SH-SY5Y (cell line): ENCODE data around the gene LRRC14B.

Source experiments
- GATA2 ChIP-seq: IDR thresholded peaks from 2 replicates; pipeline ENCODE4 v1.6.1; 2011; ENCODE audit warnings: mild to moderate bottlenecking, low read depth, low read length
- GATA3 ChIP-seq: IDR thresholded peaks from 2 replicates; pipeline ENCODE4 v1.6.1; 2011; ENCODE audit warnings: low read depth, mild to moderate bottlenecking, low read length, moderate library complexity

- TF ChIP-seq GATA2 (no peak), GATA3 (no peak)
Measured at GRCh38 chr5:200985-201384, 9.7 kb downstream of the LRRC14B start.
